ENCODE data around the gene CCDC88B.
"Not testable (repeated sequence)": the region's sequence is repeated elsewhere in the genome, so short reads cannot be mapped to it uniquely, and the experiment has no call there.

Gene CCDC88B

DNA sequence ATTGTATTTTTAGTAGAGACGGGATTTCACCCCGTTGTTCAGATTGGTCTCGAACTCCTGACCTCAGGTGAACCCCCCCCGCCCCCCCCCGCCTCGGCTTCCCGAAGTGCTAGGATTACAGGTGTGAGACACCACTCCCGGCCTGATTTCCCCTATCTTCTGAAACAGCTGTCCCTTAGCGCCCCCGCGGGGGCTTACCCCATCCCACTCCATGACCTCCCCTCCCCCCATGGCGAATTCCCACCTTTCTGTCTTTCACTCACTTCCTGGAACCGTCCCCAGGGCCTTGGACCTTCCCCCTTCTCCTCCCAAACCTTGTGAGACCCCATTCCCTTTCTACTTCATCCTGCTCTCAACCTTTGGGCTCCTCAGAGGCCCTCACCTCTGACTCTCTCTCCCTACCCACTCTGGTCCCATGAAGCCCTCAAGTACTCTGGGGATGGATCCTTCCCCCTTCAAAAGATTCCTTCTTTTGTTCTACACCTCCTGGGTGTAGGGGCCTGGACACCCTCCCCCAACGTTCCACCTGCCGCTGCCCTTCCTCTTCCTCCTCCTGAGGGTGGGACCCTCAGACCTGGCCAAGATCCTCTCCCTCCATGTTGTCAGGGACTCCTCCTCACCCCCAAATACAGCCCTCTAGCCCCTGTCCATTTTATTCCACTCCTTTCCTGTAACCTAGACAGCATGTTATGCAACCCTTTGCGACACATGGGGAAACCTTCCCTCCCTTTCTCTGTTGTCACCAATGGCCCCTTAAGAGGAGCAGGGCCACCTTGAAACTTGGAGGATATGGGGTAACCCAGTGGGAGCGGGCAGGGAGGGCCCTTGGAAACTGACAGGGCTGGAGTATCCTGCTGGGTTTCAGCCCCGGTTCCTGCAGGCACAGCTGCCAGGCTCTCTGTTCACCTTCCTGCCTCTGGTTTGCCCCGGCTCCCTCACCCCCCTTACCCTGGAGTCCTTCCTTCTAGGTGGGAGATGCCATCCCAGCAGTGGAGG lies 20.9 kb upstream of the CCDC88B start:
- Histone ChIP-seq H3K9ac (ENCODE audit: insufficient read length, low read depth) (peak overlapping the region; percentile 77), H3K9me3 (ENCODE audit: insufficient read depth, low read length) (no peaks in the 10 kb centered on the region), H3K27me3 (ENCODE audit: insufficient read depth, insufficient read length) (no peaks in the 10 kb centered on the region), H3K4me1 (ENCODE audit: insufficient read depth, insufficient read length) (peaks cover 35% of the 10 kb centered on the region), H3K4me3 (ENCODE audit: insufficient read length, low read depth) (peak overlapping the region; percentile 94), H3K36me3 (ENCODE audit: insufficient read depth, insufficient read length, low read length) (peaks cover 71% of the 10 kb centered on the region)
- DNase-seq (ENCODE audit: low read depth, low spot score) = no peak
- TF ChIP-seq YY1 (IDR thresholded peaks at IDR 0.05; ENCODE audit: insufficient read depth, insufficient read length) (no peak), ZNF274 (IDR thresholded peaks at IDR 0.05; ENCODE audit: low read depth, low read length) (no peak), SUZ12 (IDR thresholded peaks at IDR 0.05; ENCODE audit: extremely low read depth, insufficient read depth, insufficient read length) (no peak)

DNA sequence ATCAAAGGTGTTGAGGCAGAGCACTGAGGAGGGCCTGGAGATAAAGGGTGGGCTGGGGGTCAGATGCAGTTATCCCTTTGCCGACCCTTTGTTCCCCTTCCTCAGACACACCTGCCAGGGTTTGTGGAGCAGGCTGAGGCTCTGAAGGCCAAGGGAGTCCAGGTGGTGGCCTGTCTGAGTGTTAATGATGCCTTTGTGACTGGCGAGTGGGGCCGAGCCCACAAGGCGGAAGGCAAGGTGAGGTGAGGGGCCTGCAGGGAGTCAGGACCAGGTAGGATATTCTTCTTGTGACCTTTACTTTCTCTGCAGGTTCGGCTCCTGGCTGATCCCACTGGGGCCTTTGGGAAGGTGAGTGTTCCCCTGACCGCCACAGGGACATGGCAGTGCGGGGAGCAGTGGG lies 19.4 kb upstream of the CCDC88B start:
- peaks cover 56% of the 10 kb centered on the region for H3K36me3 ChIP-seq (ENCODE audit: insufficient read depth, insufficient read length, low read length)
- DNase-seq (ENCODE audit: low read depth, low spot score) = no peak
- H3K9me3 ChIP-seq (ENCODE audit: insufficient read depth, low read length) = no peaks in the 10 kb centered on the region
- peak overlapping the region; percentile 44 for H3K9ac ChIP-seq (ENCODE audit: insufficient read length, low read depth)
- H3K4me3 ChIP-seq (ENCODE audit: insufficient read length, low read depth) = no peak overlapping the region
- no peaks in the 10 kb centered on the region for H3K27me3 ChIP-seq (ENCODE audit: insufficient read depth, insufficient read length)
- H3K4me1 ChIP-seq (ENCODE audit: insufficient read depth, insufficient read length) = peaks cover 41% of the 10 kb centered on the region
- no peak for TF ChIP-seq SUZ12 (IDR thresholded peaks at IDR 0.05; ENCODE audit: extremely low read depth, insufficient read depth, insufficient read length)
- no peak for TF ChIP-seq YY1 (IDR thresholded peaks at IDR 0.05; ENCODE audit: insufficient read depth, insufficient read length)
- TF ChIP-seq ZNF274 (IDR thresholded peaks at IDR 0.05; ENCODE audit: low read depth, low read length) = no peak

DNA sequence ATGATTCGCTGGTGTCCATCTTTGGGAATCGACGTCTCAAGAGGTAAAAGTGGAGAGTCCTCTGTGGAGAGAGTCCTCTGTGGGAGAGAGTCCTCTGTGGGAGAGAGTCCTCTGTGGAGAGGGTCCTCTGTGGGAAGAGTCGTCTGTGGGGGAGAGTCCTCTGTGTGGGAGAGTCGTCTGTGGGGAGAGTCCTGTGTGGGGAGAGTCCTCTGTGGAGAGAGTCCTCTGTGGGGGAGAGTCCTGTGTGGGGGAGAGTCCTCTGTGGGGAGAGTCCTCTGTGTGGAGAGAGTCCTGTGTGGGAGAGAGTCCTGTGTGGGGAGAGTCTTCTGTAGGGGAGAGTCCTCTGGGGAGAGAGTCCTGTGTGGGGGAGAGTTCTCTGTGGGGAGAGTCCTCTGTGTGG lies 19.0 kb upstream of the CCDC88B start:
- TF ChIP-seq YY1 (IDR thresholded peaks at IDR 0.05; ENCODE audit: insufficient read depth, insufficient read length) (no peak), SUZ12 (IDR thresholded peaks at IDR 0.05; ENCODE audit: extremely low read depth, insufficient read depth, insufficient read length) (no peak), ZNF274 (IDR thresholded peaks at IDR 0.05; ENCODE audit: low read depth, low read length) (no peak)
- no peak for DNase-seq (ENCODE audit: low read depth, low spot score)
- Histone ChIP-seq H3K4me3 (ENCODE audit: insufficient read length, low read depth) (no peak overlapping the region), H3K27me3 (ENCODE audit: insufficient read depth, insufficient read length) (no peaks in the 10 kb centered on the region), H3K36me3 (ENCODE audit: insufficient read depth, insufficient read length, low read length) (peaks cover 53% of the 10 kb centered on the region), H3K9ac (ENCODE audit: insufficient read length, low read depth) (peak overlapping the region; percentile 53), H3K9me3 (ENCODE audit: insufficient read depth, low read length) (no peaks in the 10 kb centered on the region), H3K4me1 (ENCODE audit: insufficient read depth, insufficient read length) (peaks cover 38% of the 10 kb centered on the region)

DNA sequence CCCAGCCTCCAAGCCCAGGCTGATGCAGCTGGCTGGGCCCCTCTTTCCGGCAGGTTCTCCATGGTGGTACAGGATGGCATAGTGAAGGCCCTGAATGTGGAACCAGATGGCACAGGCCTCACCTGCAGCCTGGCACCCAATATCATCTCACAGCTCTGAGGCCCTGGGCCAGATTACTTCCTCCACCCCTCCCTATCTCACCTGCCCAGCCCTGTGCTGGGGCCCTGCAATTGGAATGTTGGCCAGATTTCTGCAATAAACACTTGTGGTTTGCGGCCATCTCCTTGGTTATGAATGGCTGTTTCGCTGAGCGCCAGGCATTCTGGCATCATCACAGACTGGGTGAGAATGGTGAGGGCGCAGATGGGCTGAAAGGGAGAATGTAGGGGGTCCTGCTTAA lies 18.5 kb upstream of the CCDC88B start:
- DNase-seq (ENCODE audit: low read depth, low spot score) = no peak
- Histone ChIP-seq H3K9ac (ENCODE audit: insufficient read length, low read depth) (no peak overlapping the region), H3K4me1 (ENCODE audit: insufficient read depth, insufficient read length) (peaks cover 34% of the 10 kb centered on the region), H3K4me3 (ENCODE audit: insufficient read length, low read depth) (no peak overlapping the region), H3K27me3 (ENCODE audit: insufficient read depth, insufficient read length) (no peaks in the 10 kb centered on the region), H3K9me3 (ENCODE audit: insufficient read depth, low read length) (no peaks in the 10 kb centered on the region), H3K36me3 (ENCODE audit: insufficient read depth, insufficient read length, low read length) (peaks cover 47% of the 10 kb centered on the region)
- TF ChIP-seq SUZ12 (IDR thresholded peaks at IDR 0.05; ENCODE audit: extremely low read depth, insufficient read depth, insufficient read length) = no peak
- TF ChIP-seq ZNF274 (IDR thresholded peaks at IDR 0.05; ENCODE audit: low read depth, low read length) = no peak
- TF ChIP-seq YY1 (IDR thresholded peaks at IDR 0.05; ENCODE audit: insufficient read depth, insufficient read length) = no peak

DNA sequence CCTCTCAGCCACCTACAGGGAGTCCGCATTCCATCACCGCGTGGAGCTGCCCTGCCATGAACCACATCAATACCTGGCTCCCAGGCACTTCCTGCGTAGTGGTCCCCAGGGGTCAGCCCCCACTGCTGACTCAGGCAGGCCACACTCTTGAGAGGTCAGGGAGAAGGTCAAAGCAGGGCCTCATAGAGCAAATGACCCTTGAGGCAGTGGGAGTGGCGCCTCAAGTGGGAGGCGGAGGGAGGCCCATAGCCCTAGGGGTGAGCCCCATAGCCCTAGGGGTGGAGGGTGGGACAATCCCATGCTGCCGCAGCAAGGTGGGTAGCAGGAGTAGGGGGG lies 17.1 kb upstream of the CCDC88B start:
- Histone ChIP-seq H3K9ac (ENCODE audit: insufficient read length, low read depth) (no peak overlapping the region), H3K9me3 (ENCODE audit: insufficient read depth, low read length) (no peaks in the 10 kb centered on the region), H3K4me1 (ENCODE audit: insufficient read depth, insufficient read length) (peaks cover 34% of the 10 kb centered on the region), H3K4me3 (ENCODE audit: insufficient read length, low read depth) (no peak overlapping the region), H3K27me3 (ENCODE audit: insufficient read depth, insufficient read length) (no peaks in the 10 kb centered on the region), H3K36me3 (ENCODE audit: insufficient read depth, insufficient read length, low read length) (peaks cover 43% of the 10 kb centered on the region)
- no peak for DNase-seq (ENCODE audit: low read depth, low spot score)
- TF ChIP-seq SUZ12 (IDR thresholded peaks at IDR 0.05; ENCODE audit: extremely low read depth, insufficient read depth, insufficient read length) (no peak), ZNF274 (IDR thresholded peaks at IDR 0.05; ENCODE audit: low read depth, low read length) (no peak), YY1 (IDR thresholded peaks at IDR 0.05; ENCODE audit: insufficient read depth, insufficient read length) (no peak)

DNA sequence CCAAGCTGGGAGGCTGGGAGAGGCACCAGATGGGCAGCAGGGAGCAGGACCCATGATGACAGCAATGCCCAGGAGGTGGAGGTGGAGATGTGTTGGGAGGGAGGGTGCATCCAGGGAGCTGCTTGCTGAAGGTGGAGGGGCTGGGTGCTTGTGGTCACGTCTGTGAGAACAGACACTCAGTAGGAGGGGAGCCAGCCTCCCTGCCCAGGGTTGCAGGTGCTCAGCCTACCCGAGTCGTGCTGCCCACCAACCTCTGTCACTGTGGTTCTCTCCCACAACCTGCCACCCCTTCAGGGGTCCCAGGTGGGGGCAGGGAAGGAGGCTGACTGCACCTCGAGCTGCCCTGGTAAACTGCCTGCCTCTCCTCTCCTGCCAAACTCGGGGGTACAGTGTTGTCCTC lies 16.6 kb upstream of the CCDC88B start:
- Histone ChIP-seq H3K9ac (ENCODE audit: insufficient read length, low read depth) (no peak overlapping the region), H3K4me3 (ENCODE audit: insufficient read length, low read depth) (no peak overlapping the region), H3K9me3 (ENCODE audit: insufficient read depth, low read length) (no peaks in the 10 kb centered on the region), H3K36me3 (ENCODE audit: insufficient read depth, insufficient read length, low read length) (peaks cover 43% of the 10 kb centered on the region), H3K4me1 (ENCODE audit: insufficient read depth, insufficient read length) (peaks cover 34% of the 10 kb centered on the region), H3K27me3 (ENCODE audit: insufficient read depth, insufficient read length) (no peaks in the 10 kb centered on the region)
- TF ChIP-seq ZNF274 (IDR thresholded peaks at IDR 0.05; ENCODE audit: low read depth, low read length) = no peak
- no peak for TF ChIP-seq SUZ12 (IDR thresholded peaks at IDR 0.05; ENCODE audit: extremely low read depth, insufficient read depth, insufficient read length)
- TF ChIP-seq YY1 (IDR thresholded peaks at IDR 0.05; ENCODE audit: insufficient read depth, insufficient read length) = no peak
- DNase-seq (ENCODE audit: low read depth, low spot score) = no peak

DNA sequence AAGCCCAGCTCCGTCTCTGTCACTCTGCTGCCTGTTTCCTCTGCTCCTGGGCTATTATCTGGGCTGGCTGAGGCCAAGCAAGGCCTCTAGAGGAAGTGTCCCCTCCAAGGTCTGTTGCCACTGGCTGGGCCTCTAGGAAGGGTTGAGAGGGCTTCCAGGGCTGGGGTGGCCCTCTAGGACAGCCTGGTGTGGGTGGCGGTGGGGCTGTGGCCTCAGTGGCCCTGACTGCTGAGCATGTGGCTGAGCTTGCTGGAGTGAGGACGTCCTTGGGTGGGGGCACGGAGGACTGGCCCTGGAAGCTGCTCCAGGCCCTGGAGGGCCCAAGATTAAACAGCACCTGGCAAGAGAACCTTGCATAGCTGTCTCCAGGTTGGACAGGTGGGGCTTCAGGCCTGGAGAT lies 16.0 kb upstream of the CCDC88B start:
- Histone ChIP-seq H3K4me1 (ENCODE audit: insufficient read depth, insufficient read length) (peaks cover 34% of the 10 kb centered on the region), H3K36me3 (ENCODE audit: insufficient read depth, insufficient read length, low read length) (peaks cover 43% of the 10 kb centered on the region), H3K9ac (ENCODE audit: insufficient read length, low read depth) (peak overlapping the region; percentile 42)
- not testable (repeated sequence) for H3K27me3 ChIP-seq (ENCODE audit: insufficient read depth, insufficient read length); DNase-seq (ENCODE audit: low read depth, low spot score); H3K4me3 ChIP-seq (ENCODE audit: insufficient read length, low read depth); H3K9me3 ChIP-seq (ENCODE audit: insufficient read depth, low read length)
